ENCODE measurements around the gene HNRNPA3. TPM values are rescaled to one million over a fixed set of nuclear protein-coding genes. Genes with fewer than 3 reads are reported as not detected.

The HNRNPA3 gene
- total and polyA plus RNA-seq, 2 of the 13 experiments (the other 11 are each of a cell fraction or from before 2014, with no cell fraction given) = 73.3 to 97.7 TPM

DNA sequence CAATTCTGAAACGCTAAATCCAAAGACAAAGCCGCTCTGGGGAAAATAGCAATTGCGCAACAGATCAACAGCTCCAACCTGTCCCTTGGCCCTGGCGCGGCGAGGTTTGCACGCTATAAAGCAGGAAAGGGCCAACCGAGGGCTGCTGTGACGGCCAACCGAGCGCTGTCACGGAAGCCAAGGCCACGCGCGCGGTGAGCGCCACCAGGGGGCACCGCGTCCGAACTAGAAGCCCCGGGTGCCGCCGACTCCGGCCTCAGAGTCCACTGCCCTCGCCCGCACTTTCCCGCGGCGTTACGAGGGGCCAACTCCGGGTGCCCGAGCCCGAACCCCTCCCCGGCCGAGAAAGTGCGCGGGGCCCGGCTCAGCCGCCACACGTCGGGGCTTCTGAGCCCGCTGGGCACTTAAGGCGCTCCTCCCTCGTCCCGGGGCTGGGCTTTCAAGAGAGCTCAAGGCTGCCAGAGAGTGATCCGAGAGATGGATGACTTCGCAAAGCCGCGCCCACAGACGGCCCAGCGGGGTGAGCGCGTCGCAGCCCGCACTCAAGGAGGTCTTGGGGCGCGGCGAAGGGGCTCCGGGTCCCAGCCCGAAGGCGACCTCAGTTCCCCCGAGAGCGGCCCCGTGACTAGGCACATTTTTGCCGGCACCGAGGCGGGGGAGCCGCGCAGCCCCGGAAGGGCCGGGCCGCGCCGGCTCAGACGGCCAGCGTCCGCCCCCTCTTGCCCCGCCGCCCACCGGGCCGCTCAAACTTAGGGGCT lies 51.0 kb downstream of the HNRNPA3 start (continued):
- TF ChIP-seq, protein P1, sequence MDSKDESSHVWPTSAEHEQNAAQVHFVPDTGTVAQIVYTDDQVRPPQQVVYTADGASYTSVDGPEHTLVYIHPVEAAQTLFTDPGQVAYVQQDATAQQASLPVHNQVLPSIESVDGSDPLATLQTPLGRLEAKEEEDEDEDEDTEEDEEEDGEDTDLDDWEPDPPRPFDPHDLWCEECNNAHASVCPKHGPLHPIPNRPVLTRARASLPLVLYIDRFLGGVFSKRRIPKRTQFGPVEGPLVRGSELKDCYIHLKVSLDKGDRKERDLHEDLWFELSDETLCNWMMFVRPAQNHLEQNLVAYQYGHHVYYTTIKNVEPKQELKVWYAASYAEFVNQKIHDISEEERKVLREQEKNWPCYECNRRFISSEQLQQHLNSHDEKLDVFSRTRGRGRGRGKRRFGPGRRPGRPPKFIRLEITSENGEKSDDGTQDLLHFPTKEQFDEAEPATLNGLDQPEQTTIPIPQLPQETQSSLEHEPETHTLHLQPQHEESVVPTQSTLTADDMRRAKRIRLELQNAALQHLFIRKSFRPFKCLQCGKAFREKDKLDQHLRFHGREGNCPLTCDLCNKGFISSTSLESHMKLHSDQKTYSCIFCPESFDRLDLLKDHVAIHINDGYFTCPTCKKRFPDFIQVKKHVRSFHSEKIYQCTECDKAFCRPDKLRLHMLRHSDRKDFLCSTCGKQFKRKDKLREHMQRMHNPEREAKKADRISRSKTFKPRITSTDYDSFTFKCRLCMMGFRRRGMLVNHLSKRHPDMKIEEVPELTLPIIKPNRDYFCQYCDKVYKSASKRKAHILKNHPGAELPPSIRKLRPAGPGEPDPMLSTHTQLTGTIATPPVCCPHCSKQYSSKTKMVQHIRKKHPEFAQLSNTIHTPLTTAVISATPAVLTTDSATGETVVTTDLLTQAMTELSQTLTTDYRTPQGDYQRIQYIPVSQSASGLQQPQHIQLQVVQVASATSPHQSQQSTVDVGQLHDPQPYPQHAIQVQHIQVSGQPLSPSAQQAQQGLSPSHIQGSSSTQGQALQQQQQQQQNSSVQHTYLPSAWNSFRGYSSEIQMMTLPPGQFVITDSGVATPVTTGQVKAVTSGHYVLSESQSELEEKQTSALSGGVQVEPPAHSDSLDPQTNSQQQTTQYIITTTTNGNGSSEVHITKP (CRISPR knock-in tag; IDR thresholded peaks at IDR 0.05; ENCODE audit: low read depth) = peak; percentile 88
- TF ChIP-seq ZNF383 (CRISPR knock-in tag; IDR thresholded peaks at IDR 0.05; ENCODE audit: borderline replicate concordance) (peak; percentile 37; the same call in 1 of the 2 replicates), RARA (CRISPR knock-in tag; IDR thresholded peaks at IDR 0.05) (peak; percentile 86), ZSCAN30 (CRISPR knock-in tag; IDR thresholded peaks at IDR 0.05) (no peak), GABPB1 (CRISPR knock-in tag; IDR thresholded peaks at IDR 0.05) (peak; percentile 91), SMC3 (IDR thresholded peaks at IDR 0.05; ENCODE audit: low read length) (peak; percentile 72; the same call in 1 of the 2 replicates), ARNT2 (CRISPR knock-in tag; IDR thresholded peaks at IDR 0.05; ENCODE audit: low read depth) (peak; percentile 86), SUZ12 (IDR thresholded peaks at IDR 0.05; ENCODE audit: low read depth, low read length) (no peak), CBFB (CRISPR knock-in tag; IDR thresholded peaks at IDR 0.05) (peak; percentile 96), YEATS4 (CRISPR knock-in tag; IDR thresholded peaks at IDR 0.05; ENCODE audit: borderline replicate concordance) (peak; percentile 94), SMAD9 (CRISPR knock-in tag; IDR thresholded peaks at IDR 0.05) (no peak), ZNF3 (CRISPR knock-in tag; IDR thresholded peaks at IDR 0.05) (no peak; the same call in 1 of the 2 replicates), RAD21 (CRISPR knock-in tag; IDR thresholded peaks at IDR 0.05) (peak; percentile 99), SOX6 (IDR thresholded peaks at IDR 0.05) (no peak), SOX6 (CRISPR knock-in tag; IDR thresholded peaks at IDR 0.05) (peak; percentile 96), ZNF292 (CRISPR knock-in tag; IDR thresholded peaks at IDR 0.05; ENCODE audit: borderline replicate concordance, low read depth) (peak; percentile 96)
- TF ChIP-seq, protein P2, sequence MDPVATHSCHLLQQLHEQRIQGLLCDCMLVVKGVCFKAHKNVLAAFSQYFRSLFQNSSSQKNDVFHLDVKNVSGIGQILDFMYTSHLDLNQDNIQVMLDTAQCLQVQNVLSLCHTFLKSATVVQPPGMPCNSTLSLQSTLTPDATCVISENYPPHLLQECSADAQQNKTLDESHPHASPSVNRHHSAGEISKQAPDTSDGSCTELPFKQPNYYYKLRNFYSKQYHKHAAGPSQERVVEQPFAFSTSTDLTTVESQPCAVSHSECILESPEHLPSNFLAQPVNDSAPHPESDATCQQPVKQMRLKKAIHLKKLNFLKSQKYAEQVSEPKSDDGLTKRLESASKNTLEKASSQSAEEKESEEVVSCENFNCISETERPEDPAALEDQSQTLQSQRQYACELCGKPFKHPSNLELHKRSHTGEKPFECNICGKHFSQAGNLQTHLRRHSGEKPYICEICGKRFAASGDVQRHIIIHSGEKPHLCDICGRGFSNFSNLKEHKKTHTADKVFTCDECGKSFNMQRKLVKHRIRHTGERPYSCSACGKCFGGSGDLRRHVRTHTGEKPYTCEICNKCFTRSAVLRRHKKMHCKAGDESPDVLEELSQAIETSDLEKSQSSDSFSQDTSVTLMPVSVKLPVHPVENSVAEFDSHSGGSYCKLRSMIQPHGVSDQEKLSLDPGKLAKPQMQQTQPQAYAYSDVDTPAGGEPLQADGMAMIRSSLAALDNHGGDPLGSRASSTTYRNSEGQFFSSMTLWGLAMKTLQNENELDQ (CRISPR knock-in tag; IDR thresholded peaks at IDR 0.05; ENCODE audit: borderline replicate concordance) = 0 out of 2 replicates have a peak, but pooled peaks have one; percentile 60
- TF ChIP-seq, protein P3, sequence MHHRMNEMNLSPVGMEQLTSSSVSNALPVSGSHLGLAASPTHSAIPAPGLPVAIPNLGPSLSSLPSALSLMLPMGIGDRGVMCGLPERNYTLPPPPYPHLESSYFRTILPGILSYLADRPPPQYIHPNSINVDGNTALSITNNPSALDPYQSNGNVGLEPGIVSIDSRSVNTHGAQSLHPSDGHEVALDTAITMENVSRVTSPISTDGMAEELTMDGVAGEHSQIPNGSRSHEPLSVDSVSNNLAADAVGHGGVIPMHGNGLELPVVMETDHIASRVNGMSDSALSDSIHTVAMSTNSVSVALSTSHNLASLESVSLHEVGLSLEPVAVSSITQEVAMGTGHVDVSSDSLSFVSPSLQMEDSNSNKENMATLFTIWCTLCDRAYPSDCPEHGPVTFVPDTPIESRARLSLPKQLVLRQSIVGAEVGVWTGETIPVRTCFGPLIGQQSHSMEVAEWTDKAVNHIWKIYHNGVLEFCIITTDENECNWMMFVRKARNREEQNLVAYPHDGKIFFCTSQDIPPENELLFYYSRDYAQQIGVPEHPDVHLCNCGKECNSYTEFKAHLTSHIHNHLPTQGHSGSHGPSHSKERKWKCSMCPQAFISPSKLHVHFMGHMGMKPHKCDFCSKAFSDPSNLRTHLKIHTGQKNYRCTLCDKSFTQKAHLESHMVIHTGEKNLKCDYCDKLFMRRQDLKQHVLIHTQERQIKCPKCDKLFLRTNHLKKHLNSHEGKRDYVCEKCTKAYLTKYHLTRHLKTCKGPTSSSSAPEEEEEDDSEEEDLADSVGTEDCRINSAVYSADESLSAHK (CRISPR knock-in tag; IDR thresholded peaks at IDR 0.05; ENCODE audit: borderline replicate concordance) = peak; percentile 63; the same call in 1 of the 2 replicates
- TF ChIP-seq, protein P4, sequence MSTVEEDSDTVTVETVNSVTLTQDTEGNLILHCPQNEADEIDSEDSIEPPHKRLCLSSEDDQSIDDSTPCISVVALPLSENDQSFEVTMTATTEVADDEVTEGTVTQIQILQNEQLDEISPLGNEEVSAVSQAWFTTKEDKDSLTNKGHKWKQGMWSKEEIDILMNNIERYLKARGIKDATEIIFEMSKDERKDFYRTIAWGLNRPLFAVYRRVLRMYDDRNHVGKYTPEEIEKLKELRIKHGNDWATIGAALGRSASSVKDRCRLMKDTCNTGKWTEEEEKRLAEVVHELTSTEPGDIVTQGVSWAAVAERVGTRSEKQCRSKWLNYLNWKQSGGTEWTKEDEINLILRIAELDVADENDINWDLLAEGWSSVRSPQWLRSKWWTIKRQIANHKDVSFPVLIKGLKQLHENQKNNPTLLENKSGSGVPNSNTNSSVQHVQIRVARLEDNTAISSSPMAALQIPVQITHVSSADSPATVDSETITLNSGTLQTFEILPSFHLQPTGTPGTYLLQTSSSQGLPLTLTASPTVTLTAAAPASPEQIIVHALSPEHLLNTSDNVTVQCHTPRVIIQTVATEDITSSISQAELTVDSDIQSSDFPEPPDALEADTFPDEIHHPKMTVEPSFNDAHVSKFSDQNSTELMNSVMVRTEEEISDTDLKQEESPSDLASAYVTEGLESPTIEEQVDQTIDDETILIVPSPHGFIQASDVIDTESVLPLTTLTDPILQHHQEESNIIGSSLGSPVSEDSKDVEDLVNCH (CRISPR knock-in tag; IDR thresholded peaks at IDR 0.05) = no peak

All from HepG2 (cell line).